GM23338 (cell line): ENCODE measurements around the gene RHBDL3. TPM values are rescaled to one million over a fixed set of nuclear protein-coding genes. Genes with fewer than 3 reads are reported as not detected.

Source experiments
- ATAC-seq: fragments of 200-7000 bp; cut with Tn5 transposase; 3 replicates; pipeline ENCODE4 v1.9.1; 2020
- DNase-seq: peaks from one replicate; pipeline ENCODE4 v3.0.0-alpha.2; 2015; ENCODE audit warnings: low spot score
- H2AFZ ChIP-seq: fragments of 200-600 bp; sonication (generic); 2 replicates; pipeline ENCODE4 v1.8.0; 2016; ENCODE audit warnings: antibody characterized with exemption, mild to moderate bottlenecking, moderate library complexity
- H3F3A ChIP-seq: fragments of 200-600 bp; sonication (generic); replicated peaks from 2 replicates; pipeline ENCODE4 v1.8.0; 2017; ENCODE audit warnings: antibody characterized with exemption, mixed run types, low read depth
- H3K27ac ChIP-seq: fragments of 200-600 bp; sonication (generic); 2 replicates; pipeline ENCODE4 v1.6.1; 2016; ENCODE audit warnings: low read depth
- H3K27me3 ChIP-seq: fragments of 200-600 bp; sonication (generic); 2 replicates; pipeline ENCODE4 v1.8.0; 2016; ENCODE audit warnings: mild to moderate bottlenecking, mixed run types, moderate library complexity; ENCODE audit not compliant: insufficient read depth
- H3K36me3 ChIP-seq: fragments of 200-600 bp; sonication (generic); 2 replicates; pipeline ENCODE4 v1.8.0; 2016; ENCODE audit warnings: mild to moderate bottlenecking; ENCODE audit not compliant: insufficient read depth
- H3K4me1 ChIP-seq: fragments of 200-600 bp; sonication (generic); 2 replicates; pipeline ENCODE4 v1.8.0; 2016; ENCODE audit warnings: mild to moderate bottlenecking, moderate library complexity; ENCODE audit not compliant: insufficient read depth
- H3K4me2 ChIP-seq: fragments of 200-600 bp; sonication (generic); 2 replicates; pipeline ENCODE4 v1.7.1; 2017; ENCODE audit warnings: mixed run types
- H3K4me3 ChIP-seq: fragments of 200-600 bp; sonication (generic); 2 replicates; pipeline ENCODE4 v1.6.1; 2016; ENCODE audit warnings: mixed run types
- H3K79me2 ChIP-seq: fragments of 200-600 bp; sonication (generic); replicated peaks from 2 replicates; pipeline ENCODE4 v1.8.0; 2017; ENCODE audit warnings: mild to moderate bottlenecking; ENCODE audit not compliant: insufficient read depth
- H3K9me2 ChIP-seq: fragments of 200-600 bp; sonication (generic); 2 replicates; pipeline ENCODE4 v1.8.0; 2017; ENCODE audit not compliant: insufficient read depth
- H4K20me1 ChIP-seq: fragments of 200-600 bp; sonication (generic); replicated peaks from 2 replicates; pipeline ENCODE4 v1.8.0; 2017; ENCODE audit warnings: mild to moderate bottlenecking; ENCODE audit not compliant: insufficient read depth
- H3K27ac Mint-ChIP-seq: 2 replicates; pipeline ENCODE4 v1.8.0; 2020; ENCODE audit warnings: inconsistent platforms, mild to moderate bottlenecking, moderate library complexity, mixed read lengths
- H3K27me3 Mint-ChIP-seq: 3 replicates; pipeline ENCODE4 v1.8.0; 2022; ENCODE audit warnings: low read depth, mild to moderate bottlenecking, moderate library complexity, mixed read lengths, inconsistent platforms; ENCODE audit not compliant: insufficient read depth, poor library complexity
- H3K36me3 Mint-ChIP-seq: 3 replicates; pipeline ENCODE4 v1.8.0; 2021; ENCODE audit warnings: low read depth, mild to moderate bottlenecking, inconsistent platforms, moderate library complexity, mixed read lengths
- H3K4me1 Mint-ChIP-seq: 3 replicates; pipeline ENCODE4 v1.8.0; 2020; ENCODE audit warnings: mild to moderate bottlenecking, inconsistent platforms, mixed read lengths
- H3K4me3 Mint-ChIP-seq: 3 replicates; pipeline ENCODE4 v1.8.0; 2021; ENCODE audit warnings: moderate library complexity, mild to moderate bottlenecking, inconsistent platforms, mixed read lengths
- H3K9me3 Mint-ChIP-seq: 3 replicates; pipeline ENCODE4 v1.8.0; 2020; ENCODE audit warnings: moderate library complexity, mild to moderate bottlenecking, inconsistent platforms, mixed read lengths
- CREB1 ChIP-seq: fragments of 250-450 bp; sonication (Bioruptor Pico); IDR thresholded peaks from 2 replicates; pipeline ENCODE4 v1.5.0; 2020; ENCODE audit warnings: low read depth, mild to moderate bottlenecking, moderate library complexity
- CTCF ChIP-seq, 2 experiments: fragments of 200-600 bp in 1 of 2; sonication (generic) in 1 of 2; conservative IDR thresholded peaks; 2 replicates each; pipeline versions ENCODE4 v1.5.1 to v1.6.1; 2016 to 2017; ENCODE audit warnings: antibody characterized with exemption in 2 of 2, low read depth in 2 of 2, mild to moderate bottlenecking in 2 of 2, moderate library complexity in 1 of 2
- ETS1 ChIP-seq: IDR thresholded peaks from 2 replicates; pipeline ENCODE4 v1.6.1; 2016; ENCODE audit warnings: antibody characterized with exemption
- EZH2 ChIP-seq: fragments of 200-600 bp; sonication (generic); IDR thresholded peaks from one replicate; pipeline ENCODE4 v1.8.0; 2017; ENCODE audit warnings: antibody characterized with exemption, mild to moderate bottlenecking, low read depth; ENCODE audit not compliant: unreplicated experiment
- EZH2phosphoT487 ChIP-seq: fragments of 200-600 bp; sonication (generic); IDR thresholded peaks from one replicate; pipeline ENCODE4 v1.8.1; 2018; ENCODE audit warnings: antibody characterized with exemption; ENCODE audit not compliant: unreplicated experiment
- JUNB ChIP-seq: IDR thresholded peaks from one replicate; pipeline ENCODE4 v1.6.1; 2016; ENCODE audit warnings: antibody characterized with exemption; ENCODE audit not compliant: unreplicated experiment
- NANOG ChIP-seq: IDR thresholded peaks from 2 replicates; pipeline ENCODE4 v1.6.1; 2016; ENCODE audit warnings: antibody characterized with exemption, borderline replicate concordance
- REST ChIP-seq: IDR thresholded peaks from one replicate; pipeline ENCODE4 v1.6.1; 2018; ENCODE audit warnings: antibody characterized with exemption; ENCODE audit not compliant: unreplicated experiment
- STAT1 ChIP-seq: IDR thresholded peaks from one replicate; pipeline ENCODE4 v1.6.1; 2016; ENCODE audit warnings: antibody characterized with exemption; ENCODE audit not compliant: unreplicated experiment
- polyA plus RNA-seq: library from polyadenylated mRNA; unstranded; fragments of >200 nt; fragmentation: Nextera tagmentation; extraction: Ambion mirVana; gene quantifications from 2 replicates; pipeline ENCODE4 v1.2.1, GENCODE V29; 2016
- total RNA-seq: library from RNA; depleted of rRNA; stranded (reverse); fragments of >200 nt; shearing (Covaris generic); gene quantifications from 2 replicates; pipeline ENCODE4 v1.2.3, GENCODE V29; 2014

Gene RHBDL3
- total and polyA plus RNA-seq, 2 experiments from 2014 or later = 2.3 to 8.1 TPM

- no peak for TF ChIP-seq EZH2phosphoT487
- TF ChIP-seq REST = no peak
- TF ChIP-seq CREB1 (CRISPR knock-in tag) = no peak
- TF ChIP-seq ETS1 = no peak
- TF ChIP-seq JUNB = no peak
Observed at GRCh38 chr17:32341141-32341856, 75.7 kb downstream of the RHBDL3 start (continued).

- H3K4me3 ChIP-seq = peak within 1 kb of the TSS; percentile 91
- H2AFZ ChIP-seq = peak within 1 kb of the TSS; percentile 94
- H3K79me2 ChIP-seq = peaks cover 10% of the 10 kb centered on the region; the same call in 1 of the 2 replicates
- peaks cover 3% of the 10 kb centered on the region for H3K36me3 ChIP-seq
- peak; percentile 87 for DNase-seq
- peaks cover 7% of the 10 kb centered on the region for H3K27me3 Mint-ChIP-seq
- no peaks in the 10 kb centered on the region; the same call in 1 of the 2 replicates for H4K20me1 ChIP-seq
- H3K27me3 ChIP-seq = no peaks in the 10 kb centered on the region
- H3K4me1 Mint-ChIP-seq = peaks cover 8% of the 10 kb centered on the region
- H3K4me3 Mint-ChIP-seq = peak within 1 kb of the TSS; percentile 95
- H3K9me2 ChIP-seq = no peaks in the 10 kb centered on the region
- H3K27ac Mint-ChIP-seq = peak within 1 kb of the TSS; percentile 84
- peaks cover 22% of the 10 kb centered on the region for H3K36me3 Mint-ChIP-seq
- ATAC-seq = peak; percentile 97
- H3K4me2 ChIP-seq = peak within 1 kb of the TSS; percentile 86
- H3K4me1 ChIP-seq = peaks cover 6% of the 10 kb centered on the region
- H3F3A ChIP-seq = peaks cover 20% of the 10 kb centered on the region
- no peaks in the 10 kb centered on the region for H3K9me3 Mint-ChIP-seq
- H3K27ac ChIP-seq = peak within 1 kb of the TSS; percentile 86; the same call in 1 of the 2 replicates
- no peak for TF ChIP-seq CTCF (conservative IDR thresholded peaks at IDR 0.05; ENCODE audit: low read depth in 2 of 2)
- TF ChIP-seq STAT1 = no peak
- TF ChIP-seq EZH2phosphoT487 = no peak
- no peak for TF ChIP-seq EZH2
- peak; percentile 28 for TF ChIP-seq REST
- TF ChIP-seq JUNB = no peak
- no peak for TF ChIP-seq NANOG
- TF ChIP-seq CREB1 (CRISPR knock-in tag) = peak; percentile 72
- peak; percentile 69; the same call in 1 of the 2 replicates for TF ChIP-seq ETS1
Observed at GRCh38 chr17:32341857-32342602, 76.4 kb downstream of the RHBDL3 start, which contains the start of gene C17orf75. C17orf75 (minus strand) TSS chr17:32342173; CDS start chr17:32342139, 34 bp downstream.
